ENCODE data around the gene RPRD1B. TPM values are rescaled to one million over a fixed set of nuclear protein-coding genes. Genes with fewer than 3 reads are reported as not detected.

The RPRD1B gene
- total and polyA plus RNA-seq, 2 of the 13 experiments (the other 11 are each of a cell fraction or from before 2014, with no cell fraction given): 31.1 to 41.5 TPM

- peaks cover 42% of the 10 kb centered on the region for H3K4me1 ChIP-seq (ENCODE audit: insufficient read depth, low read length)
- FAIRE-seq (no peak), ATAC-seq (no peak)
Measured at GRCh38 chr20:37991157-37991866, 42.2 kb upstream of the RPRD1B start.

GRCh38 chr20:37991908-37992307 is 41.6 kb upstream of the RPRD1B start:
- no peaks in the 10 kb centered on the region for H3K27me3 ChIP-seq (ENCODE audit: control insufficient read depth in 1 of 2, insufficient read depth in 2 of 2, low read length in 2 of 2)
- no peak overlapping the region for H3K4me3 ChIP-seq (replicated peaks in 1 of 3; ENCODE audit: insufficient read depth in 1 of 3, low read depth in 2 of 3, low read length in 3 of 3)
- ATAC-seq (no peak), DNase-seq (ENCODE audit: low spot score) (no peak), FAIRE-seq (peak; percentile 37)
- H3K9me3 ChIP-seq (ENCODE audit: low read length): no peaks in the 10 kb centered on the region
- POLR2A ChIA-PET: no interaction called here
- BruUV-seq (replicated peaks): no TSS peak
- H4K20me1 ChIP-seq (ENCODE audit: insufficient read depth, low read length): 0 out of 2 replicates have a peak, but pooled peaks cover 3% of the 10 kb centered on the region
- CTCF ChIA-PET (ENCODE audit: low intra/inter-chr PET ratio, low total read pairs): interaction anchor here (1.0 to 2.1 kb wide), 4 partner anchors 50 to 427 kb away, joined by 4 to 19 read pairs (median 10); no protein-coding TSS in a partner anchor
- peaks cover 34 to 70% of the 10 kb centered on the region in 2 experiments for H3K36me3 ChIP-seq (replicated peaks in 1 of 2; ENCODE audit: control insufficient read depth in 1 of 2, insufficient read depth in 2 of 2, low read length in 2 of 2)
- H3K4me2 ChIP-seq (ENCODE audit: low read depth, low read length): no peak overlapping the region
- no peak for TF ChIP-seq SMYD3 (CRISPR knock-in tag; IDR thresholded peaks at IDR 0.05)
- no peak for TF ChIP-seq SETDB1 (CRISPR knock-in tag; IDR thresholded peaks at IDR 0.05; ENCODE audit: borderline replicate concordance)
- no peak for TF ChIP-seq LRRFIP1 (CRISPR knock-in tag; conservative IDR thresholded peaks at IDR 0.05)
- peak; percentile 59 for TF ChIP-seq RBM22 (optimal IDR thresholded peaks at IDR 0.05; ENCODE audit: low read length)
- no peak for TF ChIP-seq SAP130 (CRISPR knock-in tag; IDR thresholded peaks at IDR 0.05; ENCODE audit: low read depth)
- in situ Hi-C loops (cut with HindIII; ENCODE audit: extremely low pct_ligation_motif_present, low pct_unique_long_range_greater_than_20kb) (loop anchor here (5.0 kb wide), 3 partner anchors 90 to 425 kb away; partner anchors contain the start of gene VSTM2L), intact Hi-C loops (cut with micrococcal nuclease; ENCODE audit: unreplicated experiment) (no loop called here)
- peaks cover 36% of the 10 kb centered on the region for H3K4me1 ChIP-seq (ENCODE audit: insufficient read depth, low read length)
- no peak overlapping the region for H3K27ac ChIP-seq (ENCODE audit: extremely low read length, insufficient read depth, low read length)
- no peak overlapping the region for H2AFZ ChIP-seq (ENCODE audit: low read length)
- H3K9ac ChIP-seq (ENCODE audit: insufficient read depth, low read depth, low read length): no peak overlapping the region
- H3K79me2 ChIP-seq (ENCODE audit: insufficient read depth, low read length): no peaks in the 10 kb centered on the region
- WGBS (ENCODE audit: low lambda C conversion rate): 97% methylated on average over 4 of the region's 4 CpGs

More at GRCh38 chr20:37991157-37991866, 42.2 kb upstream of the RPRD1B start:
- Histone ChIP-seq H3K27ac (ENCODE audit: extremely low read length, insufficient read depth, low read length) (no peak overlapping the region), H3K79me2 (ENCODE audit: insufficient read depth, low read length) (no peaks in the 10 kb centered on the region), H3K9me3 (ENCODE audit: low read length) (no peaks in the 10 kb centered on the region), H4K20me1 (ENCODE audit: insufficient read depth, low read length) (0 out of 2 replicates have a peak, but pooled peaks cover 3% of the 10 kb centered on the region), H2AFZ (ENCODE audit: low read length) (no peak overlapping the region), H3K4me2 (ENCODE audit: low read depth, low read length) (no peak overlapping the region), H3K27me3 (ENCODE audit: control insufficient read depth in 1 of 2, insufficient read depth in 2 of 2, low read length in 2 of 2) (no peaks in the 10 kb centered on the region), H3K4me3 (replicated peaks in 1 of 3; ENCODE audit: insufficient read depth in 1 of 3, low read depth in 2 of 3, low read length in 3 of 3) (no peak overlapping the region), H3K9ac (ENCODE audit: insufficient read depth, low read depth, low read length) (no peak overlapping the region), H3K36me3 (replicated peaks in 1 of 2; ENCODE audit: control insufficient read depth in 1 of 2, insufficient read depth in 2 of 2, low read length in 2 of 2) (peaks cover 28 to 64% of the 10 kb centered on the region in 2 experiments)
- in situ Hi-C loops (cut with HindIII; ENCODE audit: extremely low pct_ligation_motif_present, low pct_unique_long_range_greater_than_20kb) (loop anchor here (5.0 kb wide), 3 partner anchors 89 to 424 kb away; partner anchors contain the start of gene VSTM2L), intact Hi-C loops (cut with micrococcal nuclease; ENCODE audit: unreplicated experiment) (no loop called here)
- no TSS peak for BruUV-seq (replicated peaks)
- CTCF ChIA-PET (ENCODE audit: low intra/inter-chr PET ratio, low total read pairs): interaction anchor here (1.0 kb wide), 1 partner anchor 340 kb away, joined by 4 read pairs; no protein-coding TSS in a partner anchor
- POLR2A ChIA-PET: no interaction called here
- TF ChIP-seq ZNF557 (CRISPR knock-in tag; IDR thresholded peaks at IDR 0.05) (no peak), ZNF782 (CRISPR knock-in tag; IDR thresholded peaks at IDR 0.05; ENCODE audit: borderline replicate concordance) (0 out of 2 replicates have a peak, but pooled peaks have one; percentile 25)
- DNase-seq (ENCODE audit: low spot score): no peak
- WGBS (ENCODE audit: low lambda C conversion rate): 91% methylated on average over 4 of the region's 4 CpGs
